Adrenal gland (tissue), 5 donors: ENCODE measurements around the gene HDGFL3.

Experiments
- POLR2A ChIP-seq, 2 donors: fragments of 450-650 bp; IDR thresholded peaks; one replicate each; pipeline ENCODE4 v1.6.1; 2017; ENCODE audit warnings: antibody characterized with exemption in 2 of 2, mild to moderate bottlenecking in 2 of 2, moderate library complexity in 1 of 2
- TF ChIP-seq, protein P1 (sequence below), 6 experiments: fragments of 450-650 bp in 4 of 6; fragments of 200-600 bp in 2 of 6; sonication (generic) in 1 of 6; IDR thresholded peaks; 1 replicate in 5 of 6; 2 replicates in 1 of 6; pipeline versions ENCODE4 v1.5.1 to v1.8.0; 2016 to 2021; ENCODE audit warnings: antibody characterized with exemption in 6 of 6, mild to moderate bottlenecking in 2 of 6, moderate library complexity in 1 of 6
- donor health status: DM: no; HTN: no; CAD: no.

DNA sequence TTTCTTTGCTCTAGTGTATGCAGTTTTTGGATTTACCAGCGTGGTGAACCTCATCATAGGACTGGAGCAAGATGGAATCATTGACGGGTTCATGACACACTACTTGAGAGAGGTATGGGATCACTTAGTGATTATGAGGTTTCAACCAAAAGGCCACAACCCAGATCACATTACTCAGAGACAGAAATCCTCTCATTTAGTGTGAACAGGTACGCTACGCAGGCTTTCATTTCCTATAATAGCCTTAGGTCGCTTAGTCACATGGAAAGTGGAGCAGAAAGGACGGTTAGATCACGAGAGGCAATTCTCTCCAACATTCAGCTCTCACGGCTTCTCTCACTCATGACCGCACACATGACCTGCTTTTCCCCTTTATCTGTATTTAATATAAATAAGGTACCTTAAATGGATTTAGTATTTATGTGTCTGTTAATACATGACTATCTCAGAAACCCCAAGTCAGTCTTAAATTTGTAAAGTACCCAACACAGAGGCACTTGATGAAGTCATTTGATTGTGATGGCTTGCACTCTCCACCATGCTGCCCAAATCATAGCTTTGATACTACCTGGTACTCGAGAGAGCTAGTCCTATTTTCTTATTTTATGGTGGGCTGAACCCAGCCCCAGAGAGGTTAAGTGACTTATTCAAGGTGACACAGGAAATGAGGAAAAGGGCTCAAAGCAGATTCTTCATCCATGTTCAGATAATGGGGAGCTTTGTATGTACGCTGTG is 91.6 kb downstream of the HDGFL3 start:
- TF ChIP-seq POLR2A (IDR thresholded peaks at IDR 0.05), result no peak
- TF ChIP-seq, protein P1, sequence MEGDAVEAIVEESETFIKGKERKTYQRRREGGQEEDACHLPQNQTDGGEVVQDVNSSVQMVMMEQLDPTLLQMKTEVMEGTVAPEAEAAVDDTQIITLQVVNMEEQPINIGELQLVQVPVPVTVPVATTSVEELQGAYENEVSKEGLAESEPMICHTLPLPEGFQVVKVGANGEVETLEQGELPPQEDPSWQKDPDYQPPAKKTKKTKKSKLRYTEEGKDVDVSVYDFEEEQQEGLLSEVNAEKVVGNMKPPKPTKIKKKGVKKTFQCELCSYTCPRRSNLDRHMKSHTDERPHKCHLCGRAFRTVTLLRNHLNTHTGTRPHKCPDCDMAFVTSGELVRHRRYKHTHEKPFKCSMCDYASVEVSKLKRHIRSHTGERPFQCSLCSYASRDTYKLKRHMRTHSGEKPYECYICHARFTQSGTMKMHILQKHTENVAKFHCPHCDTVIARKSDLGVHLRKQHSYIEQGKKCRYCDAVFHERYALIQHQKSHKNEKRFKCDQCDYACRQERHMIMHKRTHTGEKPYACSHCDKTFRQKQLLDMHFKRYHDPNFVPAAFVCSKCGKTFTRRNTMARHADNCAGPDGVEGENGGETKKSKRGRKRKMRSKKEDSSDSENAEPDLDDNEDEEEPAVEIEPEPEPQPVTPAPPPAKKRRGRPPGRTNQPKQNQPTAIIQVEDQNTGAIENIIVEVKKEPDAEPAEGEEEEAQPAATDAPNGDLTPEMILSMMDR (IDR thresholded peaks at IDR 0.05), result no peak
